ENCODE measurements around the gene MRPL49. TPM values are rescaled to one million over a fixed set of nuclear protein-coding genes. Genes with fewer than 3 reads are reported as not detected.

The MRPL49 gene
- total and polyA plus RNA-seq, 9 of the 15 experiments (the other 6 are each of a cell fraction or from before 2014, with no cell fraction given) = 74.3 to 132 (median 91.2) TPM

DNA sequence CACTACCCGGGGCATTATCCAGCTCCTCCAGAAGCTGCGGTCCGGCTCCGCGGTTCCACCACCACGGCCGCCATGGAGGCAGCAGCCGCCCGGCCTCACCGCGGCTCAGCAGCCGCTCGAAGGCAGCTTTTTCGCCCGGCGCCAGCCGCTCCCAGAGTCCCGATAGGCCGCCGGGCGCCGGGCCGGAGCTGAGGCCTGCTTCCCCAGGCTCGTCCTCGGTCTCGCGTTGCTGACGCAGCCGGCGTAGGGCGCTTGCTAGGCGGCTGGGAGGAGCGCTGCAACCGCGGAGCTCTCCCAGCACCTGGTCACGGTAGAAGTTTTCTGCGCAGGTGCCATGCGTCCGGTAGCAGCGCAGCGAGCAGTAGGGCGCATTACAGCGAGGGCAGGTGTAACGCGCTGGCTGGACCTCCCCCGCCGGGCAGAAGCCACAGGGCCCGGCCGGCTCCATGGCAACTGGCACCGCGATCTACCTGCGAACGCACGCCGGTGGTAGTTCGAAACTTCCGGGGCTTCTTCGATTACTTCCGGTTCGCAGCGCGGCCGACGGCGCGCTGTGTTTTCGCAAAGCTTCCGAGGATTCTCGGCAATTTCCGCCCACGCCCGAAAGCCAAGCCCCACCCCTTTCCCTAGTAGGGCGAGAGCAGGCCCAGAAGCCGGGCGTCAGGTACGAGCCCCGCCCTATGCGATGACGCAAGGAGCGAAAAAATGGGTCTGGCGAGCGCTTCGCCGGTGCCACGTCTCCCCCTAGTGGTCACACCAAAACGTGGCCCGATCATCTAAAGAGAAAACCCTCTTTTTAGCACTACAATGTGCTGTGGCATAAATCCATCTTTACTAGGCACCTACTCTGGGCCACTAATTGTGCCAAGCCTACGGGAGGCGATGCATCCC lies 4.7 kb upstream of the MRPL49 start, which contains the start of gene ZNHIT2 (continued):
- TF ChIP-seq, protein P1, sequence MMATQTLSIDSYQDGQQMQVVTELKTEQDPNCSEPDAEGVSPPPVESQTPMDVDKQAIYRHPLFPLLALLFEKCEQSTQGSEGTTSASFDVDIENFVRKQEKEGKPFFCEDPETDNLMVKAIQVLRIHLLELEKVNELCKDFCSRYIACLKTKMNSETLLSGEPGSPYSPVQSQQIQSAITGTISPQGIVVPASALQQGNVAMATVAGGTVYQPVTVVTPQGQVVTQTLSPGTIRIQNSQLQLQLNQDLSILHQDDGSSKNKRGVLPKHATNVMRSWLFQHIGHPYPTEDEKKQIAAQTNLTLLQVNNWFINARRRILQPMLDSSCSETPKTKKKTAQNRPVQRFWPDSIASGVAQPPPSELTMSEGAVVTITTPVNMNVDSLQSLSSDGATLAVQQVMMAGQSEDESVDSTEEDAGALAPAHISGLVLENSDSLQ (IDR thresholded peaks at IDR 0.05) = peak; percentile 80
- peak; percentile 92 for TF ChIP-seq SAP30 (IDR thresholded peaks at IDR 0.05; ENCODE audit: borderline replicate concordance, insufficient read depth, low read depth, low read length, poor library complexity, severe bottlenecking)
- TF ChIP-seq, protein P2, sequence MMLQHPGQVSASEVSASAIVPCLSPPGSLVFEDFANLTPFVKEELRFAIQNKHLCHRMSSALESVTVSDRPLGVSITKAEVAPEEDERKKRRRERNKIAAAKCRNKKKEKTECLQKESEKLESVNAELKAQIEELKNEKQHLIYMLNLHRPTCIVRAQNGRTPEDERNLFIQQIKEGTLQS (IDR thresholded peaks at IDR 0.05) = peak; percentile 99
- TF ChIP-seq, protein P2 (CRISPR knock-in tag; conservative IDR thresholded peaks at IDR 0.05) = peak; percentile 99
- TF ChIP-seq YBX1 (IDR thresholded peaks at IDR 0.05) = no peak
- TF ChIP-seq, protein P3, sequence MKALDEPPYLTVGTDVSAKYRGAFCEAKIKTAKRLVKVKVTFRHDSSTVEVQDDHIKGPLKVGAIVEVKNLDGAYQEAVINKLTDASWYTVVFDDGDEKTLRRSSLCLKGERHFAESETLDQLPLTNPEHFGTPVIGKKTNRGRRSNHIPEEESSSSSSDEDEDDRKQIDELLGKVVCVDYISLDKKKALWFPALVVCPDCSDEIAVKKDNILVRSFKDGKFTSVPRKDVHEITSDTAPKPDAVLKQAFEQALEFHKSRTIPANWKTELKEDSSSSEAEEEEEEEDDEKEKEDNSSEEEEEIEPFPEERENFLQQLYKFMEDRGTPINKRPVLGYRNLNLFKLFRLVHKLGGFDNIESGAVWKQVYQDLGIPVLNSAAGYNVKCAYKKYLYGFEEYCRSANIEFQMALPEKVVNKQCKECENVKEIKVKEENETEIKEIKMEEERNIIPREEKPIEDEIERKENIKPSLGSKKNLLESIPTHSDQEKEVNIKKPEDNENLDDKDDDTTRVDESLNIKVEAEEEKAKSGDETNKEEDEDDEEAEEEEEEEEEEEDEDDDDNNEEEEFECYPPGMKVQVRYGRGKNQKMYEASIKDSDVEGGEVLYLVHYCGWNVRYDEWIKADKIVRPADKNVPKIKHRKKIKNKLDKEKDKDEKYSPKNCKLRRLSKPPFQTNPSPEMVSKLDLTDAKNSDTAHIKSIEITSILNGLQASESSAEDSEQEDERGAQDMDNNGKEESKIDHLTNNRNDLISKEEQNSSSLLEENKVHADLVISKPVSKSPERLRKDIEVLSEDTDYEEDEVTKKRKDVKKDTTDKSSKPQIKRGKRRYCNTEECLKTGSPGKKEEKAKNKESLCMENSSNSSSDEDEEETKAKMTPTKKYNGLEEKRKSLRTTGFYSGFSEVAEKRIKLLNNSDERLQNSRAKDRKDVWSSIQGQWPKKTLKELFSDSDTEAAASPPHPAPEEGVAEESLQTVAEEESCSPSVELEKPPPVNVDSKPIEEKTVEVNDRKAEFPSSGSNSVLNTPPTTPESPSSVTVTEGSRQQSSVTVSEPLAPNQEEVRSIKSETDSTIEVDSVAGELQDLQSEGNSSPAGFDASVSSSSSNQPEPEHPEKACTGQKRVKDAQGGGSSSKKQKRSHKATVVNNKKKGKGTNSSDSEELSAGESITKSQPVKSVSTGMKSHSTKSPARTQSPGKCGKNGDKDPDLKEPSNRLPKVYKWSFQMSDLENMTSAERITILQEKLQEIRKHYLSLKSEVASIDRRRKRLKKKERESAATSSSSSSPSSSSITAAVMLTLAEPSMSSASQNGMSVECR (CRISPR knock-in tag; IDR thresholded peaks at IDR 0.05) = peak; percentile 96
- TF ChIP-seq, protein P4, sequence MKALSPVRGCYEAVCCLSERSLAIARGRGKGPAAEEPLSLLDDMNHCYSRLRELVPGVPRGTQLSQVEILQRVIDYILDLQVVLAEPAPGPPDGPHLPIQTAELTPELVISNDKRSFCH (CRISPR knock-in tag; IDR thresholded peaks at IDR 0.05) = no peak
- TF ChIP-seq, protein P4 (tag; IDR thresholded peaks at IDR 0.05) = peak; percentile 61
- TF ChIP-seq GATA2 (CRISPR knock-in tag; IDR thresholded peaks at IDR 0.05) = no peak
- TF ChIP-seq, protein P5, sequence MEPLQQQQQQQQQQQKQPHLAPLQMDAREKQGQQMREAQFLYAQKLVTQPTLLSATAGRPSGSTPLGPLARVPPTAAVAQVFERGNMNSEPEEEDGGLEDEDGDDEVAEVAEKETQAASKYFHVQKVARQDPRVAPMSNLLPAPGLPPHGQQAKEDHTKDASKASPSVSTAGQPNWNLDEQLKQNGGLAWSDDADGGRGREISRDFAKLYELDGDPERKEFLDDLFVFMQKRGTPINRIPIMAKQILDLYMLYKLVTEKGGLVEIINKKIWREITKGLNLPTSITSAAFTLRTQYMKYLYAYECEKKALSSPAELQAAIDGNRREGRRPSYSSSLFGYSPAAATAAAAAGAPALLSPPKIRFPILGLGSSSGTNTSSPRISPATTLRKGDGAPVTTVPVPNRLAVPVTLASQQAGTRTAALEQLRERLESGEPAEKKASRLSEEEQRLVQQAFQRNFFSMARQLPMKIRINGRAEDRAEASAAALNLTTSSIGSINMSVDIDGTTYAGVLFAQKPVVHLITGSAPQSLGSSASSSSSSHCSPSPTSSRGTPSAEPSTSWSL (CRISPR knock-in tag; IDR thresholded peaks at IDR 0.05; ENCODE audit: borderline replicate concordance) = peak; percentile 57; the same call in 1 of the 2 replicates
- TF ChIP-seq U2AF2 (optimal IDR thresholded peaks at IDR 0.05; ENCODE audit: low read depth, low read length) = no peak
- TF ChIP-seq MXI1 (IDR thresholded peaks at IDR 0.05; ENCODE audit: low read depth, low read length) = peak; percentile 95
- no peak for TF ChIP-seq SREBF2 (CRISPR knock-in tag; IDR thresholded peaks at IDR 0.05)
- no peak for TF ChIP-seq ZFP30 (CRISPR knock-in tag; IDR thresholded peaks at IDR 0.05; ENCODE audit: borderline replicate concordance)
- peak; percentile 96 for TF ChIP-seq CEBPG (CRISPR knock-in tag; IDR thresholded peaks at IDR 0.05)
- TF ChIP-seq CEBPG (tag; conservative IDR thresholded peaks at IDR 0.05 in 1 of 2, IDR thresholded peaks at IDR 0.05 in 1 of 2) = peak; percentile 94 to 96
